Neural cell (in vitro differentiated cells): Measurements from ENCODE around the gene PTMS. TPM values are rescaled to one million over a fixed set of nuclear protein-coding genes. Genes with fewer than 3 reads are reported as not detected.

Experiments
- H2AFZ ChIP-seq: fragments of 200-600, 300-800 bp; sonication (generic), shearing (Covaris generic); 2 replicates; pipeline ENCODE4 v1.6.0; 2014; ENCODE audit warnings: low read depth, mild to moderate bottlenecking, antibody characterized with exemption, low read length, moderate library complexity
- H3F3A ChIP-seq: fragments of 200-600 bp; shearing (Covaris generic); 2 replicates; pipeline ENCODE4 v1.6.1; 2016; ENCODE audit warnings: mild to moderate bottlenecking, moderate library complexity, mixed read lengths, antibody characterized with exemption, low read length; ENCODE audit not compliant: insufficient read depth, poor library complexity, severe bottlenecking
- H3K27ac ChIP-seq: fragments of 200-600, 300-800 bp; sonication (generic), shearing (Covaris generic); 2 replicates; pipeline ENCODE4 v1.5.1; 2014; ENCODE audit warnings: mild to moderate bottlenecking, low read length, moderate library complexity
- H3K27me3 ChIP-seq: fragments of 300-800, 200-600 bp; sonication (generic), shearing (Covaris generic); 2 replicates; pipeline ENCODE4 v1.6.0; 2014; ENCODE audit warnings: mild to moderate bottlenecking, low read depth, low read length, moderate library complexity; ENCODE audit not compliant: insufficient read depth
- H3K36me3 ChIP-seq: fragments of 300-800, 200-600 bp; sonication (generic), shearing (Covaris generic); 2 replicates; pipeline ENCODE4 v1.5.1; 2014; ENCODE audit warnings: mild to moderate bottlenecking, antibody characterized with exemption, low read length, moderate library complexity; ENCODE audit not compliant: insufficient read depth
- H3K4me2 ChIP-seq: fragments of 300-800, 200-600 bp; sonication (generic), shearing (Covaris generic); 2 replicates; pipeline ENCODE4 v1.6.0; 2014; ENCODE audit warnings: mild to moderate bottlenecking, low read length
- H3K4me3 ChIP-seq: fragments of 300-800, 200-600 bp; sonication (generic), shearing (Covaris generic); 2 replicates; pipeline ENCODE4 v1.5.1; 2014; ENCODE audit warnings: mild to moderate bottlenecking, low read length, moderate library complexity
- H3K79me2 ChIP-seq: fragments of 200-600 bp; shearing (Covaris generic); replicated peaks from 2 replicates; pipeline ENCODE4 v1.6.0; 2014; ENCODE audit warnings: mild to moderate bottlenecking, low read length, moderate library complexity; ENCODE audit not compliant: insufficient read depth
- H3K9ac ChIP-seq: fragments of 300-800, 200-600 bp; sonication (generic), shearing (Covaris generic); 2 replicates; pipeline ENCODE4 v1.6.1; 2016; ENCODE audit warnings: mild to moderate bottlenecking, low read length, mixed read lengths
- H3K9me2 ChIP-seq: fragments of 200-600 bp; shearing (Covaris generic); 2 replicates; pipeline ENCODE4 v1.6.1; 2016; ENCODE audit warnings: mild to moderate bottlenecking, low read length, mixed read lengths; ENCODE audit not compliant: insufficient read depth
- H3K9me3 ChIP-seq: fragments of 200-600, 300-800 bp; sonication (generic), shearing (Covaris generic); 2 replicates; pipeline ENCODE4 v1.6.1; 2016; ENCODE audit warnings: mild to moderate bottlenecking, mixed run types, low read length, moderate library complexity, mixed read lengths
- H4K20me1 ChIP-seq: fragments of 200-600 bp; shearing (Covaris generic); 2 replicates; pipeline ENCODE4 v1.6.1; 2016; ENCODE audit warnings: mild to moderate bottlenecking, mixed run types; ENCODE audit not compliant: insufficient read depth
- CTCF ChIP-seq: fragments of 450-650 bp; IDR thresholded peaks from 2 replicates; pipeline ENCODE4 v1.5.1; 2014; ENCODE audit warnings: antibody characterized with exemption, mild to moderate bottlenecking, moderate library complexity; ENCODE audit not compliant: poor library complexity, severe bottlenecking
- EP300 ChIP-seq: fragments of 450-650 bp; conservative IDR thresholded peaks from 2 replicates; pipeline ENCODE4 v1.6.1; 2014; ENCODE audit warnings: antibody characterized with exemption, mild to moderate bottlenecking, moderate library complexity; ENCODE audit not compliant: poor library complexity, severe bottlenecking
- EZH2 ChIP-seq: fragments of 200-600, 300-800 bp; shearing (Covaris generic), sonication (generic); IDR thresholded peaks from 2 replicates; pipeline ENCODE4 v1.6.1; 2014; ENCODE audit warnings: antibody characterized with exemption, low read length, borderline replicate concordance, mild to moderate bottlenecking; ENCODE audit not compliant: insufficient read depth, poor library complexity, severe bottlenecking
- MXI1 ChIP-seq: fragments of 450-650 bp; conservative IDR thresholded peaks from 2 replicates; pipeline ENCODE4 v1.6.1; 2014; ENCODE audit warnings: antibody characterized with exemption, mild to moderate bottlenecking; ENCODE audit not compliant: poor library complexity, severe bottlenecking
- POLR2AphosphoS5 ChIP-seq: IDR thresholded peaks from 2 replicates; pipeline ENCODE4 v1.6.1; 2012
- RAD21 ChIP-seq: fragments of 450-650 bp; conservative IDR thresholded peaks from 2 replicates; pipeline ENCODE4 v1.6.1; 2014; ENCODE audit warnings: antibody characterized with exemption, mild to moderate bottlenecking, moderate library complexity
- SMC3 ChIP-seq: fragments of 450-650 bp; conservative IDR thresholded peaks from 2 replicates; pipeline ENCODE4 v1.6.1; 2014; ENCODE audit warnings: antibody characterized with exemption, mild to moderate bottlenecking, moderate library complexity; ENCODE audit not compliant: poor library complexity
- TAF1 ChIP-seq: IDR thresholded peaks from 2 replicates; pipeline ENCODE4 v1.6.1; 2012; ENCODE audit warnings: low read depth
- polyA plus RNA-seq: library from polyadenylated mRNA; depleted of rRNA; stranded (reverse); fragments of >200 nt; gene quantifications from 2 replicates; pipeline ENCODE4 v1.2.3, GENCODE V29; 2014
- TF ChIP-seq, protein P1 (sequence below): IDR thresholded peaks from 2 replicates; pipeline ENCODE4 v1.6.1; 2012; ENCODE audit warnings: borderline replicate concordance

PTMS gene
- polyA plus RNA-seq, 1 donor from 2014 or later: 557 TPM

DNA sequence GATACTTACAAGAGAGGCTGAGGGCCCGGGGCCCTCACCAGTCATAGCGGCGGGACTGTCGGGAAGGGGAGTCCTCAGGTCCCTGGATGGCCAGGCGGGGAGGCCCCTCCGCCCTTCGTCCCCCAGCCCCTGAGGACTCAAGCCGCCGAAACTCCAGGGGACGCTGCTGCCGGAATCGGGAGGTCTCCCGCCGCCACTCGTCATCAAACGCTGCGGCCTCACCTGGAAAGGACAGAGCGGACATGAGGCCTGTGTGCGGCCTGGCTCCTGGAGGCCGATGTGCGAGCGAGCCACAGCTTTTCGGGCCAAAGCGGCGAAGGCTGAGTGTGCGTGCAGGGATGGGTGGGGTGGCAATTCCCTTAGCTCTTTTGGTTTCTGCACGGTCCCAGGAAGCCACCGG, 17.4 kb upstream of the PTMS start:
- H4K20me1 ChIP-seq: no peaks in the 10 kb centered on the region
- H3K79me2 ChIP-seq: peaks cover 20% of the 10 kb centered on the region
- no peaks in the 10 kb centered on the region for H3K27me3 ChIP-seq
- no peak overlapping the region for H3K4me2 ChIP-seq
- H3K27ac ChIP-seq: no peak overlapping the region
- H3K9me3 ChIP-seq: no peaks in the 10 kb centered on the region
- peaks cover 7% of the 10 kb centered on the region for H3K36me3 ChIP-seq
- no peaks in the 10 kb centered on the region for H3F3A ChIP-seq
- TF ChIP-seq SMC3: no peak
- no peak for TF ChIP-seq TAF1
- TF ChIP-seq RAD21: no peak
- no peak for TF ChIP-seq CTCF
- TF ChIP-seq POLR2AphosphoS5: no peak
- TF ChIP-seq MXI1: no peak
- TF ChIP-seq, protein P1, sequence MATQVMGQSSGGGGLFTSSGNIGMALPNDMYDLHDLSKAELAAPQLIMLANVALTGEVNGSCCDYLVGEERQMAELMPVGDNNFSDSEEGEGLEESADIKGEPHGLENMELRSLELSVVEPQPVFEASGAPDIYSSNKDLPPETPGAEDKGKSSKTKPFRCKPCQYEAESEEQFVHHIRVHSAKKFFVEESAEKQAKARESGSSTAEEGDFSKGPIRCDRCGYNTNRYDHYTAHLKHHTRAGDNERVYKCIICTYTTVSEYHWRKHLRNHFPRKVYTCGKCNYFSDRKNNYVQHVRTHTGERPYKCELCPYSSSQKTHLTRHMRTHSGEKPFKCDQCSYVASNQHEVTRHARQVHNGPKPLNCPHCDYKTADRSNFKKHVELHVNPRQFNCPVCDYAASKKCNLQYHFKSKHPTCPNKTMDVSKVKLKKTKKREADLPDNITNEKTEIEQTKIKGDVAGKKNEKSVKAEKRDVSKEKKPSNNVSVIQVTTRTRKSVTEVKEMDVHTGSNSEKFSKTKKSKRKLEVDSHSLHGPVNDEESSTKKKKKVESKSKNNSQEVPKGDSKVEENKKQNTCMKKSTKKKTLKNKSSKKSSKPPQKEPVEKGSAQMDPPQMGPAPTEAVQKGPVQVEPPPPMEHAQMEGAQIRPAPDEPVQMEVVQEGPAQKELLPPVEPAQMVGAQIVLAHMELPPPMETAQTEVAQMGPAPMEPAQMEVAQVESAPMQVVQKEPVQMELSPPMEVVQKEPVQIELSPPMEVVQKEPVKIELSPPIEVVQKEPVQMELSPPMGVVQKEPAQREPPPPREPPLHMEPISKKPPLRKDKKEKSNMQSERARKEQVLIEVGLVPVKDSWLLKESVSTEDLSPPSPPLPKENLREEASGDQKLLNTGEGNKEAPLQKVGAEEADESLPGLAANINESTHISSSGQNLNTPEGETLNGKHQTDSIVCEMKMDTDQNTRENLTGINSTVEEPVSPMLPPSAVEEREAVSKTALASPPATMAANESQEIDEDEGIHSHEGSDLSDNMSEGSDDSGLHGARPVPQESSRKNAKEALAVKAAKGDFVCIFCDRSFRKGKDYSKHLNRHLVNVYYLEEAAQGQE: no peak
- no peak for TF ChIP-seq EP300
- TF ChIP-seq EZH2: no peak
- no peak overlapping the region for H3K9ac ChIP-seq
- no peak overlapping the region for H2AFZ ChIP-seq
- H3K4me3 ChIP-seq: no peak overlapping the region
- no peaks in the 10 kb centered on the region for H3K9me2 ChIP-seq

DNA sequence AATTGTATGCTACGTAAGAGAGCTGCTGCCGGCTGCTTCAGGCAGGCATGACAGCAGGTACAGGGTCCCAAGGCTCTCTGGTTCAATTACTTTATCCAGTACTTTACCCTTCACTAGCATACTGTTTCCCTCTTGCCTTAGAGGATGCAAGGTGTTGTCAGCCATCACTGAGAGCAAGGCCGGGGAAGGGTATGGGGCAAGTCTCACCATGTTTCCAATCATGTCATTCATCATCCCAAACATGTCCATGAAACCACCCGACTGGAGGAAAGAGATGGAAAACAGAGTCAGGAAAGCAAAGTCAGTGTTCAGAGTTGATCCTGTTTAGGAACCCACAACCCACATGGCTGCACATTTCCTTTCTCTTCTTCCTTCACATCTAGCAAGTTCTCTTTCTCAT, 15.7 kb upstream of the PTMS start:
- H3K4me2 ChIP-seq: no peak overlapping the region
- H3K9ac ChIP-seq: no peak overlapping the region
- H4K20me1 ChIP-seq: no peaks in the 10 kb centered on the region
- H3K79me2 ChIP-seq: peaks cover 20% of the 10 kb centered on the region
- no peak overlapping the region for H3K27ac ChIP-seq
- H3K9me2 ChIP-seq: no peaks in the 10 kb centered on the region
- H2AFZ ChIP-seq: no peak overlapping the region
- no peaks in the 10 kb centered on the region for H3F3A ChIP-seq
- no peaks in the 10 kb centered on the region for H3K27me3 ChIP-seq
- H3K36me3 ChIP-seq: peaks cover 7% of the 10 kb centered on the region
- TF ChIP-seq POLR2AphosphoS5: no peak
- TF ChIP-seq CTCF: no peak
- no peak overlapping the region for H3K4me3 ChIP-seq
- H3K9me3 ChIP-seq: no peaks in the 10 kb centered on the region
